Uterus (tissue), 2 donors: ENCODE measurements around the gene IL20RB.

Source experiments
- CTCF ChIP-seq, 4 experiments: fragments of 200-600 bp in 2 of 4; fragments of 450-650 bp in 2 of 4; sonication (generic) in 2 of 4; IDR thresholded peaks; one replicate each; pipeline ENCODE4 v1.5.1; 2016 to 2019; ENCODE audit warnings: antibody characterized with exemption in 4 of 4, mild to moderate bottlenecking in 2 of 4, moderate library complexity in 1 of 4
- POLR2A ChIP-seq, 2 donors: fragments of 450-650 bp; IDR thresholded peaks; one replicate each; pipeline ENCODE4 v1.6.1; 2016; ENCODE audit warnings: antibody characterized with exemption in 2 of 2, mild to moderate bottlenecking in 1 of 2, moderate library complexity in 1 of 2

- TF ChIP-seq POLR2A (IDR thresholded peaks at IDR 0.05) (no peak), CTCF (IDR thresholded peaks at IDR 0.05) (peak; percentile 83 to 99 (median 88))
These were observed 74.8 kb downstream of the IL20RB start for GRCh38 chr3:137032465-137033120.
